Activated B cell treated with CpG ODN at 0.5 μM for 24 hours (primary cell): Measurements from ENCODE around the gene CALD1. TPM values are rescaled to one million over a fixed set of nuclear protein-coding genes. Genes with fewer than 3 reads are reported as not detected.

Experiments used
- ATAC-seq: fragments of 200-7000 bp; cut with Tn5 transposase; one replicate; pipeline ENCODE4 v1.10.0; 2021; ENCODE audit warnings: low read depth, mild to moderate bottlenecking, moderate library complexity
- CTCF ChIA-PET: fragments of 350-600 bp; sonication (Branson Sonifier 250); formaldehyde crosslinking; loops from one replicate; lab custom pipeline; 2021; ENCODE audit warnings: antibody characterized with exemption; lab: Charles Lee
- POLR2A ChIA-PET: fragments of 350-600 bp; sonication (Branson Sonifier 250); formaldehyde crosslinking; loops from one replicate; lab custom pipeline; 2021; ENCODE audit warnings: antibody characterized with exemption; lab: Charles Lee
- DNase-seq: peaks from one replicate; pipeline ENCODE4 v3.0.0; 2022
- H3K27ac Mint-ChIP-seq: one replicate; pipeline ENCODE4 v1.8.0; 2020; ENCODE audit warnings: mixed read lengths
- H3K27me3 Mint-ChIP-seq: one replicate; pipeline ENCODE4 v1.8.0; 2021; ENCODE audit warnings: mixed read lengths
- H3K36me3 Mint-ChIP-seq: one replicate; pipeline ENCODE4 v1.8.0; 2021; ENCODE audit warnings: low read depth, mixed read lengths
- H3K4me1 Mint-ChIP-seq: one replicate; pipeline ENCODE4 v1.8.0; 2021; ENCODE audit warnings: mixed read lengths
- H3K4me3 Mint-ChIP-seq: one replicate; pipeline ENCODE4 v1.8.0; 2020; ENCODE audit warnings: mild to moderate bottlenecking, mixed read lengths
- H3K9me3 Mint-ChIP-seq: one replicate; pipeline ENCODE4 v1.8.0; 2020; ENCODE audit warnings: mixed read lengths
- intact Hi-C: fragments of 100-400 bp; cut with micrococcal nuclease; formaldehyde crosslinking; loops from one replicate; pipeline ENCODE4 v1.15.1; 2024
- total RNA-seq: library from RNA; stranded (reverse); gene quantifications from 2 replicates; pipeline ENCODE4 v1.2.3, GENCODE V29; 2022
- TF ChIP-seq, protein P1 (sequence below): fragments of 200-600 bp; IDR thresholded peaks from one replicate; pipeline ENCODE4 v1.8.0; 2022; ENCODE audit warnings: antibody characterized with exemption, mild to moderate bottlenecking

CALD1 gene
- total RNA-seq, 1 donor from 2014 or later = 0.33 TPM

DNA sequence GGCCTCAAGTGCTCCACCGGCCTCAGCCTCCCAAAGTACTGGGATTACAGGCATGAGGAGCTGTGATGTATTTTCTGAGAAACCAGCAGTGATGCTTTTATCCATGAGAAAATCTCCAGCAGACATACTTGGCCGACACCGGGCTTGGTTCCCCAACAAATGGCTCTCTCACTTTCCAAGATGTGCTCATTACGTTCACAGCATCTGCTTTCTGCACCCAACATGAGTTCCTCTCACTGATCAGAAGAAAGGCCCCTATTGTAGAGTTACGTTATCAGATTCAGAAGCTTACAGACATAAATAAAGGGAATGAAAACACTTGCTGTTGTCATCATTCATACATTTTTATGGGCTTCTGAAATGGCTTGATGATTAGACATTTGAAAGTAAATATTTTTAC is 95.0 kb downstream of the CALD1 start:
- ChIA-PET POLR2A (no interaction called here), CTCF (no interaction called here)

DNA sequence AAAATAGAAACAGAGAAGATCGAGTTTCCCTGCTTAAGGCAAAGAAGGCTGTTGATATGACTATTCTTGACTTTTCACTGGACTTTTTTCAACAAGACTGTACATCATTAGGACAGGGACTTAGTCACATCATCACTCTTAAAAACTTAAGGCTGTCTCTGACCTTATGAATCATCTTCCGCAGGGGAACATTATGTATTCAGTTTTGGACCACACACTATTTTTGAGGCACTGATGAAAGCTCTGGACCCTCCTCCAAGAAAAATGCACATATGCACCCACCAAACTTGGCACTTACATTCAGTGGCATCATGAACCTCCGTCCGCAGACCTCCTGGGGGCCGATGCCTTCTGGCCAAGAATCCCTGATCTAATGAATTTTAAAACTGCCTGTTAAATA is 96.4 kb downstream of the CALD1 start:
- DNase-seq (no peak), ATAC-seq (no peak)
- TF ChIP-seq, protein P1, sequence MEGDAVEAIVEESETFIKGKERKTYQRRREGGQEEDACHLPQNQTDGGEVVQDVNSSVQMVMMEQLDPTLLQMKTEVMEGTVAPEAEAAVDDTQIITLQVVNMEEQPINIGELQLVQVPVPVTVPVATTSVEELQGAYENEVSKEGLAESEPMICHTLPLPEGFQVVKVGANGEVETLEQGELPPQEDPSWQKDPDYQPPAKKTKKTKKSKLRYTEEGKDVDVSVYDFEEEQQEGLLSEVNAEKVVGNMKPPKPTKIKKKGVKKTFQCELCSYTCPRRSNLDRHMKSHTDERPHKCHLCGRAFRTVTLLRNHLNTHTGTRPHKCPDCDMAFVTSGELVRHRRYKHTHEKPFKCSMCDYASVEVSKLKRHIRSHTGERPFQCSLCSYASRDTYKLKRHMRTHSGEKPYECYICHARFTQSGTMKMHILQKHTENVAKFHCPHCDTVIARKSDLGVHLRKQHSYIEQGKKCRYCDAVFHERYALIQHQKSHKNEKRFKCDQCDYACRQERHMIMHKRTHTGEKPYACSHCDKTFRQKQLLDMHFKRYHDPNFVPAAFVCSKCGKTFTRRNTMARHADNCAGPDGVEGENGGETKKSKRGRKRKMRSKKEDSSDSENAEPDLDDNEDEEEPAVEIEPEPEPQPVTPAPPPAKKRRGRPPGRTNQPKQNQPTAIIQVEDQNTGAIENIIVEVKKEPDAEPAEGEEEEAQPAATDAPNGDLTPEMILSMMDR = no peak
- H3K36me3 Mint-ChIP-seq = no peaks in the 10 kb centered on the region
- H3K9me3 Mint-ChIP-seq = no peaks in the 10 kb centered on the region
- peaks cover 24% of the 10 kb centered on the region for H3K27me3 Mint-ChIP-seq
- no peak overlapping the region for H3K27ac Mint-ChIP-seq
- ChIA-PET CTCF (no interaction called here), POLR2A (no interaction called here)
- no peak overlapping the region for H3K4me3 Mint-ChIP-seq
- intact Hi-C loops = no loop called here
- H3K4me1 Mint-ChIP-seq = no peaks in the 10 kb centered on the region

More for the DNA sequence above, 95.0 kb downstream of the CALD1 start:
- Mint-ChIP-seq H3K4me3 (no peak overlapping the region), H3K27me3 (peaks cover 22% of the 10 kb centered on the region), H3K27ac (no peak overlapping the region), H3K9me3 (no peaks in the 10 kb centered on the region), H3K4me1 (no peaks in the 10 kb centered on the region), H3K36me3 (no peaks in the 10 kb centered on the region)
- DNase-seq (no peak), ATAC-seq (no peak)
- intact Hi-C loops = no loop called here
- TF ChIP-seq, protein P1 = no peak

DNA sequence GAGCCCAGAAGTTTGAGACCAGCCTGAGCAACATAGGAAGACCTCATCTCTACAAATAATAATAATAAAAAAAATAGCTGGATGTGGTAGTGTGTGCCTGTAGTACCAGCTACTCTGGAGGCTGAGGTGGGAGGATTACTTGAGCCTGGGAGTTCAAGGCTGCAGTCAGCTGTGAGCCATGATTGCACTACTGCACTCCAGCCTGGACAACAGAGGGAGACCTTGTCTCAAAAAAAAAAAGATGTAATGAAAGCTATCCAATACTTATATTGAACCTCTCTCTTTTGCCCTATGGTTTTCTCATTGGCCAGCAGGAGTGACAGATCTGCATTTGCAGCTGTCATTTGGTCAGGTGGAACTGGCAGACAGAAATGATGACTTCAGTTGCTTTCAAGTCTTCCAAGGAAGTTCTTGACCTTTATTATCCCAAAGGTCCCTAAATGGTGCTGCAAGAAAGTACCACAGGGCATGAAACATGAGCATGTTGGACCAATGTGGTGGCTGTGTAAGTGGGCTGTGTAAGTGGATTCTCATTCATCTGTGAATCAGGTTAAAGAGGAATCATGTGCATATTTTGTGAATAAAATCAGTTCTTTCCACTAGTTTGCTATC is 99.4 kb downstream of the CALD1 start:
- intact Hi-C loops = no loop called here

DNA sequence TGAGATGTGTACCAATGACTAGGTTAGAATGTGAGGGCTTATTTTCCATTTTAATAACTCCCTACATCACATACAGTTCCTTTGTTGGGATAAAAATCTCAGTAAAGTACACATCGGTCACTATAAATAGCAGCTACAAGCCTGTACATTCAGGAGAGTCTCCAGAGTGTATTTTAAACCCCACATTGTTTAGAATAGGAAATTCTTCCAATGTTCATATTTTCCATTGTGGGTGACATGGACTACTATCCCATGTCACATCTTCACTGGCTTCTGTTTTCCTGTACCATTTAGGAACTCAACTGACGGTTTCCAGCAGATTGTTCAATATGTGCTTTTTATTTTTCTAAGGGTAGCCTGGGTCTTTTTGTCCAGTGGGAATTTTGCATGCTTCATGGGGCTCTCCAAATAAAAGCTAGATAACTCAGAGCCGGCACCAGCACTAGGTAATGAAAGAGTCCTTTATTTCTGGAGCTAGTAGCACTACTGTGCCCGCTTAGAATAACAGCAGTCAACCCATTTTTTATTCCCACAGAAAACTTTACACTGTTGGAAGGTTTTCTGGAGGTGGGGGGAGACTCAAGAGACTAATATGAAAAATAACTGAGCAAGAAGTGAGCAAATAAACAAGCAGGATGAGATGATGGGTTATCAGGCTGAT is 100.5 kb downstream of the CALD1 start:
- CTCF ChIA-PET = no interaction called here
- Mint-ChIP-seq H3K9me3 (no peaks in the 10 kb centered on the region), H3K4me1 (no peaks in the 10 kb centered on the region), H3K27ac (no peak overlapping the region), H3K4me3 (no peak overlapping the region), H3K36me3 (no peaks in the 10 kb centered on the region), H3K27me3 (peaks cover 14% of the 10 kb centered on the region)
- ATAC-seq = no peak
- DNase-seq = no peak
- intact Hi-C loops = no loop called here
- TF ChIP-seq, protein P1 = no peak
- POLR2A ChIA-PET = no interaction called here

More for the DNA sequence above, 99.4 kb downstream of the CALD1 start:
- DNase-seq = no peak
- Mint-ChIP-seq H3K27me3 (peaks cover 18% of the 10 kb centered on the region), H3K27ac (no peak overlapping the region), H3K9me3 (no peaks in the 10 kb centered on the region), H3K4me1 (no peaks in the 10 kb centered on the region), H3K4me3 (no peak overlapping the region), H3K36me3 (no peaks in the 10 kb centered on the region)
- POLR2A ChIA-PET = no interaction called here
- TF ChIP-seq, protein P1 = no peak
- ATAC-seq = no peak
- CTCF ChIA-PET = no interaction called here

DNA sequence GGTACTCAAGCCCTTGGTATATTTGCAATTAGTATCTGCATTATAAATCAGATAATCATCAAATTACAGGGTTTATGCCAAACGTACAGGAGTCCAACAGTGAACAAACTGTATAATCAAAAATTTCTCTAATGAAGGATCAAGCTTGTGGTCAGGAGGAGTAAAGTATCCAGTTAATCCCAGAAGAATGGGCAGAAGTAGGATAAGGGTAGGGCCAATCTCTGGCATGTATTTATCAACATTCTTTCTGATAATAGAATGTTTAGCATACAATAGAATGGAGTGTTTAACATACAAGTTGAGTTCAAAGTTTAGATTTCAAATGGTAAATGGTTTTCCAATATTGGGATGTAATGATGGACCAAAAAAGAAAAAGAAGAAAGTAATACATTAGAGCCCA is 103.0 kb downstream of the CALD1 start:
- Mint-ChIP-seq H3K27ac (no peak overlapping the region), H3K4me3 (no peak overlapping the region), H3K27me3 (peaks cover 2% of the 10 kb centered on the region), H3K36me3 (no peaks in the 10 kb centered on the region), H3K4me1 (no peaks in the 10 kb centered on the region), H3K9me3 (no peaks in the 10 kb centered on the region)
- intact Hi-C loops = no loop called here
- ChIA-PET CTCF (no interaction called here), POLR2A (no interaction called here)
- TF ChIP-seq, protein P1 = no peak
- DNase-seq = no peak
- no peak for ATAC-seq
